ENCODE results near the gene PARD3B. TPM values are rescaled to one million over a fixed set of nuclear protein-coding genes. Genes with fewer than 3 reads are reported as not detected.

Gene PARD3B
- total RNA-seq, 3 donors from 2014 or later: 0.18 to 0.48 (median 0.27) TPM

GRCh38 chr2:205407984-205408383, 862.7 kb downstream of the PARD3B start:
- H3K36me3 Mint-ChIP-seq (ENCODE audit: insufficient read depth): no peaks in the 10 kb centered on the region
- ATAC-seq (no peak), DNase-seq (no peak)
- H3K4me3 Mint-ChIP-seq: no peak overlapping the region
- H3K4me1 Mint-ChIP-seq (ENCODE audit: low read depth): no peaks in the 10 kb centered on the region
- H3K27me3 Mint-ChIP-seq (ENCODE audit: low read depth): no peaks in the 10 kb centered on the region
- H3K9me3 Mint-ChIP-seq: no peaks in the 10 kb centered on the region

- H3K4me3 Mint-ChIP-seq: no peak overlapping the region
- DNase-seq (no peak), ATAC-seq (no peak)
- no peaks in the 10 kb centered on the region for H3K36me3 Mint-ChIP-seq (ENCODE audit: insufficient read depth)
- no peaks in the 10 kb centered on the region for H3K27me3 Mint-ChIP-seq (ENCODE audit: low read depth)
- no peaks in the 10 kb centered on the region for H3K9me3 Mint-ChIP-seq
- H3K4me1 Mint-ChIP-seq (ENCODE audit: low read depth): no peaks in the 10 kb centered on the region
Observed at GRCh38 chr2:205408696-205409095, 863.4 kb downstream of the PARD3B start.

GRCh38 chr2:205409411-205409810, 864.1 kb downstream of the PARD3B start:
- Mint-ChIP-seq H3K4me3 (no peak overlapping the region), H3K27me3 (ENCODE audit: low read depth) (no peaks in the 10 kb centered on the region), H3K9me3 (no peaks in the 10 kb centered on the region), H3K4me1 (ENCODE audit: low read depth) (no peaks in the 10 kb centered on the region), H3K36me3 (ENCODE audit: insufficient read depth) (no peaks in the 10 kb centered on the region)
- no peak for DNase-seq
- ATAC-seq: no peak

GRCh38 chr2:205411558-205411957, 866.3 kb downstream of the PARD3B start:
- H3K36me3 Mint-ChIP-seq (ENCODE audit: insufficient read depth): no peaks in the 10 kb centered on the region
- ATAC-seq (no peak), DNase-seq (no peak)
- no peaks in the 10 kb centered on the region for H3K9me3 Mint-ChIP-seq
- H3K4me1 Mint-ChIP-seq (ENCODE audit: low read depth): no peaks in the 10 kb centered on the region
- H3K27me3 Mint-ChIP-seq (ENCODE audit: low read depth): no peaks in the 10 kb centered on the region
- H3K4me3 Mint-ChIP-seq: no peak overlapping the region

GRCh38 chr2:205424326-205424725, 879.1 kb downstream of the PARD3B start:
- peaks cover 2% of the 10 kb centered on the region for H3K27me3 Mint-ChIP-seq (ENCODE audit: low read depth)
- no peak overlapping the region for H3K4me3 Mint-ChIP-seq
- no peaks in the 10 kb centered on the region for H3K36me3 Mint-ChIP-seq (ENCODE audit: insufficient read depth)
- no peak for DNase-seq
- ATAC-seq: no peak
- no peaks in the 10 kb centered on the region for H3K9me3 Mint-ChIP-seq
- H3K4me1 Mint-ChIP-seq (ENCODE audit: low read depth): no peaks in the 10 kb centered on the region

- DNase-seq (no peak), ATAC-seq (no peak)
- Mint-ChIP-seq H3K27me3 (ENCODE audit: low read depth) (no peaks in the 10 kb centered on the region), H3K4me3 (no peak overlapping the region), H3K4me1 (ENCODE audit: low read depth) (no peaks in the 10 kb centered on the region), H3K9me3 (no peaks in the 10 kb centered on the region), H3K36me3 (ENCODE audit: insufficient read depth) (no peaks in the 10 kb centered on the region)
Observed at GRCh38 chr2:205425102-205425501, 879.8 kb downstream of the PARD3B start.

GRCh38 chr2:205427112-205427511, 881.8 kb downstream of the PARD3B start:
- no peak overlapping the region for H3K4me3 Mint-ChIP-seq
- no peaks in the 10 kb centered on the region for H3K4me1 Mint-ChIP-seq (ENCODE audit: low read depth)
- ATAC-seq (no peak), DNase-seq (no peak)
- no peaks in the 10 kb centered on the region for H3K36me3 Mint-ChIP-seq (ENCODE audit: insufficient read depth)
- H3K9me3 Mint-ChIP-seq: no peaks in the 10 kb centered on the region
- no peaks in the 10 kb centered on the region for H3K27me3 Mint-ChIP-seq (ENCODE audit: low read depth)

GRCh38 chr2:205428811-205429210, 883.5 kb downstream of the PARD3B start:
- ATAC-seq (no peak), DNase-seq (no peak)
- Mint-ChIP-seq H3K27me3 (ENCODE audit: low read depth) (no peaks in the 10 kb centered on the region), H3K9me3 (no peaks in the 10 kb centered on the region), H3K4me3 (no peak overlapping the region), H3K36me3 (ENCODE audit: insufficient read depth) (no peaks in the 10 kb centered on the region), H3K4me1 (ENCODE audit: low read depth) (no peaks in the 10 kb centered on the region)

- no peak overlapping the region for H3K4me3 Mint-ChIP-seq
- no peaks in the 10 kb centered on the region for H3K4me1 Mint-ChIP-seq (ENCODE audit: low read depth)
- no peak for DNase-seq
- no peaks in the 10 kb centered on the region for H3K9me3 Mint-ChIP-seq
- no peaks in the 10 kb centered on the region for H3K27me3 Mint-ChIP-seq (ENCODE audit: low read depth)
- no peaks in the 10 kb centered on the region for H3K36me3 Mint-ChIP-seq (ENCODE audit: insufficient read depth)
- no peak for ATAC-seq
Observed at GRCh38 chr2:205435970-205436369, 890.7 kb downstream of the PARD3B start.

GRCh38 chr2:205438241-205438640, 893.0 kb downstream of the PARD3B start:
- H3K4me3 Mint-ChIP-seq: no peak overlapping the region
- H3K9me3 Mint-ChIP-seq: no peaks in the 10 kb centered on the region
- H3K27me3 Mint-ChIP-seq (ENCODE audit: low read depth): no peaks in the 10 kb centered on the region
- no peaks in the 10 kb centered on the region for H3K4me1 Mint-ChIP-seq (ENCODE audit: low read depth)
- no peak for DNase-seq
- no peak for ATAC-seq
- no peaks in the 10 kb centered on the region for H3K36me3 Mint-ChIP-seq (ENCODE audit: insufficient read depth)

GRCh38 chr2:205439621-205440020, 894.3 kb downstream of the PARD3B start:
- H3K27me3 Mint-ChIP-seq (ENCODE audit: low read depth): no peaks in the 10 kb centered on the region
- ATAC-seq: no peak
- DNase-seq: no peak
- H3K4me3 Mint-ChIP-seq: no peak overlapping the region
- no peaks in the 10 kb centered on the region for H3K4me1 Mint-ChIP-seq (ENCODE audit: low read depth)
- no peaks in the 10 kb centered on the region for H3K36me3 Mint-ChIP-seq (ENCODE audit: insufficient read depth)
- H3K9me3 Mint-ChIP-seq: no peaks in the 10 kb centered on the region

GRCh38 chr2:205441524-205441923, 896.2 kb downstream of the PARD3B start:
- Mint-ChIP-seq H3K27me3 (ENCODE audit: low read depth) (no peaks in the 10 kb centered on the region), H3K4me1 (ENCODE audit: low read depth) (no peaks in the 10 kb centered on the region), H3K36me3 (ENCODE audit: insufficient read depth) (no peaks in the 10 kb centered on the region), H3K9me3 (no peaks in the 10 kb centered on the region), H3K4me3 (no peak overlapping the region)
- no peak for ATAC-seq
- no peak for DNase-seq

GRCh38 chr2:205448189-205448588, 902.9 kb downstream of the PARD3B start:
- H3K4me3 Mint-ChIP-seq: no peak overlapping the region
- no peaks in the 10 kb centered on the region for H3K4me1 Mint-ChIP-seq (ENCODE audit: low read depth)
- H3K36me3 Mint-ChIP-seq (ENCODE audit: insufficient read depth): no peaks in the 10 kb centered on the region
- H3K9me3 Mint-ChIP-seq: no peaks in the 10 kb centered on the region
- no peak for ATAC-seq
- no peak for DNase-seq
- H3K27me3 Mint-ChIP-seq (ENCODE audit: low read depth): no peaks in the 10 kb centered on the region

GRCh38 chr2:205451901-205452512, 906.7 kb downstream of the PARD3B start:
- ATAC-seq (no peak), DNase-seq (no peak)
- Mint-ChIP-seq H3K9me3 (no peaks in the 10 kb centered on the region), H3K4me1 (ENCODE audit: low read depth) (no peaks in the 10 kb centered on the region), H3K36me3 (ENCODE audit: insufficient read depth) (no peaks in the 10 kb centered on the region), H3K4me3 (no peak overlapping the region), H3K27me3 (ENCODE audit: low read depth) (no peaks in the 10 kb centered on the region)

- H3K9me3 Mint-ChIP-seq: no peaks in the 10 kb centered on the region
- no peaks in the 10 kb centered on the region for H3K36me3 Mint-ChIP-seq (ENCODE audit: insufficient read depth)
- H3K4me3 Mint-ChIP-seq: no peak overlapping the region
- no peak for DNase-seq
- no peaks in the 10 kb centered on the region for H3K4me1 Mint-ChIP-seq (ENCODE audit: low read depth)
- H3K27me3 Mint-ChIP-seq (ENCODE audit: low read depth): no peaks in the 10 kb centered on the region
- ATAC-seq: no peak
Observed at GRCh38 chr2:205453202-205453601, 907.9 kb downstream of the PARD3B start.

- Mint-ChIP-seq H3K9me3 (no peaks in the 10 kb centered on the region), H3K36me3 (ENCODE audit: insufficient read depth) (no peaks in the 10 kb centered on the region), H3K27me3 (ENCODE audit: low read depth) (no peaks in the 10 kb centered on the region), H3K4me1 (ENCODE audit: low read depth) (no peaks in the 10 kb centered on the region), H3K4me3 (no peak overlapping the region)
- ATAC-seq (no peak), DNase-seq (no peak)
Observed at GRCh38 chr2:205456682-205457081, 911.4 kb downstream of the PARD3B start.

Measured in activated T-cell treated with anti-CD3 and anti-CD28 coated beads, Interleukin-2, amount 50 U/mL, for 4 hours (primary cell).